H1 (cell line): ENCODE results near the gene GCFC2. TPM values are rescaled to one million over a fixed set of nuclear protein-coding genes. Genes with fewer than 3 reads are reported as not detected.

ENCODE experiments used
- CTCF ChIA-PET: fragments of 300-600 bp; sonication (Branson Sonifier 250); formaldehyde crosslinking; loops from one replicate; lab custom pipeline; 2021; ENCODE audit not compliant: partially characterized antibody; lab: Charles Lee
- POLR2A ChIA-PET: fragments of 300-600 bp; sonication (Branson Sonifier 250); formaldehyde crosslinking; loops from one replicate; lab custom pipeline; 2021; ENCODE audit warnings: inconsistent platforms; ENCODE audit not compliant: partially characterized antibody; lab: Charles Lee
- DNase-seq, 2 experiments: peaks; one replicate each; pipeline versions ENCODE4 v3.0.0 to v3.0.0-alpha.2; 2010 to 2022; ENCODE audit warnings: low spot score in 2 of 2, low read depth in 1 of 2, mixed read lengths in 1 of 2
- FAIRE-seq: peaks from 2 replicates; lab custom pipeline; 2011; peaks lifted over from hg19 to GRCh38; lab: Jason Lieb, UNC
- H2AFZ ChIP-seq: 2 replicates; pipeline ENCODE4 v1.8.1; 2012; ENCODE audit warnings: low read length, inconsistent platforms
- H2AK5ac ChIP-seq: 2 replicates; pipeline ENCODE4 v1.6.1; 2013; ENCODE audit warnings: low read depth, low read length
- H2BK120ac ChIP-seq: replicated peaks from 2 replicates; pipeline ENCODE3; 2013; ENCODE audit warnings: low read depth, low read length, inconsistent platforms
- H2BK12ac ChIP-seq: 2 replicates; pipeline ENCODE4 v1.6.1; 2013; ENCODE audit warnings: low read depth, low read length
- H2BK15ac ChIP-seq: 2 replicates; pipeline ENCODE4 v1.6.1; 2013; ENCODE audit warnings: low read length
- H2BK20ac ChIP-seq: 2 replicates; pipeline ENCODE4 v1.6.1; 2013; ENCODE audit warnings: low read length
- H2BK5ac ChIP-seq: 2 replicates; pipeline ENCODE4 v1.6.1; 2013; ENCODE audit warnings: low read depth, low read length
- H3K14ac ChIP-seq: 2 replicates; pipeline ENCODE4 v1.6.1; 2013; ENCODE audit warnings: inconsistent platforms; ENCODE audit not compliant: insufficient read length
- H3K18ac ChIP-seq: 2 replicates; pipeline ENCODE4 v1.6.1; 2013; ENCODE audit warnings: low read length; ENCODE audit errors: extremely low read depth
- H3K23ac ChIP-seq: 2 replicates; pipeline ENCODE4 v1.6.1; 2013; ENCODE audit warnings: inconsistent platforms; ENCODE audit not compliant: insufficient read length
- H3K23me2 ChIP-seq: 2 replicates; pipeline ENCODE4 v1.6.1; 2013; ENCODE audit warnings: low read depth, low read length
- H3K27ac ChIP-seq: 2 replicates; pipeline ENCODE4 v1.6.1; 2011; ENCODE audit warnings: low read depth, low read length, inconsistent platforms
- H3K27me3 ChIP-seq, 4 experiments: replicated peaks in 1 of 4; 1 replicate in 1 of 4; 2 replicates in 3 of 4; pipeline versions ENCODE4 v1.6.1 to v1.8.1; 2011 to 2013; ENCODE audit warnings: low read length in 3 of 4, mild to moderate bottlenecking in 3 of 4, inconsistent platforms in 2 of 4, mixed read lengths in 2 of 4, moderate library complexity in 1 of 4; ENCODE audit not compliant: control insufficient read depth in 3 of 4, insufficient read depth in 3 of 4; ENCODE audit errors: extremely low read depth in 1 of 4
- H3K36me3 ChIP-seq, 4 experiments: 2 replicates each; pipeline versions ENCODE4 v1.6.1 to v1.8.1; 2011 to 2013; ENCODE audit warnings: mild to moderate bottlenecking in 4 of 4, low read length in 3 of 4, moderate library complexity in 2 of 4, control low read depth in 1 of 4, inconsistent platforms in 1 of 4; ENCODE audit not compliant: insufficient read depth in 4 of 4, control insufficient read depth in 2 of 4
- H3K4ac ChIP-seq: replicated peaks from 2 replicates; pipeline ENCODE3; 2013; ENCODE audit warnings: low read length, low read depth, mixed read lengths, inconsistent platforms; ENCODE audit not compliant: insufficient read length
- H3K4me1 ChIP-seq, 4 experiments: replicated peaks in 1 of 4; 1 replicate in 1 of 4; 2 replicates in 3 of 4; pipeline versions ENCODE4 v1.6.1 to v1.8.1; 2011 to 2013; ENCODE audit warnings: low read length in 3 of 4, inconsistent platforms in 2 of 4, mixed read lengths in 1 of 4; ENCODE audit not compliant: insufficient read depth in 4 of 4, control insufficient read depth in 3 of 4
- H3K4me2 ChIP-seq, 2 experiments: 2 replicates each; pipeline versions ENCODE4 v1.6.1 to v1.8.1; 2011 to 2013; ENCODE audit warnings: low read depth in 2 of 2, low read length in 2 of 2, control low read depth in 1 of 2, inconsistent platforms in 1 of 2, mild to moderate bottlenecking in 1 of 2; ENCODE audit not compliant: insufficient read depth in 1 of 2
- H3K4me3 ChIP-seq, 4 experiments: fragments of 200-600, 300-600 bp in 1 of 4; sonication (generic), shearing (Covaris generic), sonication (Bioruptor Twin) in 1 of 4; 2 replicates each; pipeline versions ENCODE4 v1.5.1 to v1.8.1; 2011 to 2016; ENCODE audit warnings: low read length in 4 of 4, low read depth in 3 of 4, control low read depth in 2 of 4, inconsistent platforms in 2 of 4, mild to moderate bottlenecking in 2 of 4, mixed read lengths in 1 of 4, moderate library complexity in 1 of 4; ENCODE audit not compliant: insufficient read depth in 2 of 4; ENCODE audit errors: extremely low read depth in 1 of 4
- H3K56ac ChIP-seq: replicated peaks from 2 replicates; pipeline ENCODE3; 2013; ENCODE audit warnings: low read depth, mild to moderate bottlenecking, mixed read lengths, low read length, inconsistent platforms; ENCODE audit not compliant: insufficient read length
- H3K79me1 ChIP-seq: 2 replicates; pipeline ENCODE4 v1.6.1; 2013; ENCODE audit warnings: low read depth, low read length, control low read depth
- H3K79me2 ChIP-seq, 2 experiments: 2 replicates each; pipeline versions ENCODE4 v1.6.1 to v1.8.1; 2012 to 2013; ENCODE audit warnings: low read length in 2 of 2, mild to moderate bottlenecking in 2 of 2, inconsistent platforms in 1 of 2; ENCODE audit not compliant: insufficient read depth in 2 of 2, control insufficient read depth in 1 of 2
- H3K9ac ChIP-seq, 4 experiments: replicated peaks in 1 of 4; 1 replicate in 1 of 4; 2 replicates in 3 of 4; pipeline versions ENCODE4 v1.6.1 to v1.8.1; 2011 to 2013; ENCODE audit warnings: low read depth in 3 of 4, low read length in 3 of 4, control low read depth in 2 of 4, mild to moderate bottlenecking in 2 of 4, moderate library complexity in 2 of 4, inconsistent platforms in 1 of 4; ENCODE audit errors: extremely low read depth in 1 of 4
- H3K9me3 ChIP-seq, 2 experiments: 2 replicates each; pipeline versions ENCODE4 v1.6.1 to v1.8.1; 2012 to 2013; ENCODE audit warnings: mild to moderate bottlenecking in 2 of 2, moderate library complexity in 2 of 2, control low read depth in 1 of 2, inconsistent platforms in 1 of 2, low read depth in 1 of 2, low read length in 1 of 2, mixed read lengths in 1 of 2; ENCODE audit not compliant: insufficient read depth in 2 of 2
- H4K20me1 ChIP-seq, 2 experiments: replicated peaks in 1 of 2; 2 replicates each; pipeline versions ENCODE3 to v1.8.1; 2011 to 2013; ENCODE audit warnings: inconsistent platforms in 2 of 2, low read length in 2 of 2, mild to moderate bottlenecking in 1 of 2; ENCODE audit not compliant: insufficient read depth in 2 of 2, control insufficient read depth in 1 of 2
- H4K5ac ChIP-seq: 2 replicates; pipeline ENCODE4 v1.6.1; 2013; ENCODE audit warnings: low read length, low read depth, mixed read lengths, inconsistent platforms; ENCODE audit not compliant: insufficient read length
- H4K8ac ChIP-seq: 2 replicates; pipeline ENCODE4 v1.8.0; 2013; ENCODE audit warnings: mild to moderate bottlenecking, moderate library complexity, low read length, inconsistent platforms; ENCODE audit not compliant: insufficient read depth; ENCODE audit errors: extremely low read depth
- H4K91ac ChIP-seq: replicated peaks from 2 replicates; pipeline ENCODE3; 2013; ENCODE audit warnings: low read length, mixed read lengths, inconsistent platforms; ENCODE audit not compliant: insufficient read length
- ASH2L ChIP-seq: fragments of 200-600, 300-600 bp; sonication (generic); IDR thresholded peaks from one replicate; pipeline ENCODE4 v1.7.1; 2017; ENCODE audit warnings: low read length
- BRCA1 ChIP-seq: IDR thresholded peaks from 2 replicates; pipeline ENCODE4 v1.6.1; 2012; ENCODE audit warnings: low read depth, low read length, improper control_type of control experiment
- CREB1 ChIP-seq: IDR thresholded peaks from 2 replicates; pipeline ENCODE4 v1.6.1; 2012; ENCODE audit warnings: inconsistent platforms
- CTCF ChIP-seq, 3 experiments: IDR thresholded peaks; 1 replicate in 2 of 3; 2 replicates in 1 of 3; pipeline versions ENCODE4 v1.5.1 to v1.6.1; 2011; ENCODE audit warnings: low read length in 3 of 3, mild to moderate bottlenecking in 3 of 3, inconsistent platforms in 2 of 3, low read depth in 1 of 3, moderate library complexity in 1 of 3; ENCODE audit not compliant: insufficient read depth in 1 of 3; ENCODE audit errors: control extremely low read depth in 1 of 3
- JUND ChIP-seq: IDR thresholded peaks from 2 replicates; pipeline ENCODE4 v1.6.1; 2011; ENCODE audit warnings: mild to moderate bottlenecking, improper control_type of control experiment, low read length
- MAX ChIP-seq: IDR thresholded peaks from 2 replicates; pipeline ENCODE4 v1.6.1; 2012; ENCODE audit warnings: inconsistent platforms
- NANOG ChIP-seq: IDR thresholded peaks from 2 replicates; pipeline ENCODE4 v1.6.1; 2011; ENCODE audit warnings: low read length, low read depth, mild to moderate bottlenecking, inconsistent platforms; ENCODE audit not compliant: insufficient read depth, poor library complexity, severe bottlenecking
- SAP30 ChIP-seq: fragments of 300-600 bp; sonication (generic); IDR thresholded peaks from 2 replicates; pipeline ENCODE4 v1.7.1; 2012; ENCODE audit warnings: low read length, moderate library complexity, mild to moderate bottlenecking, inconsistent platforms; ENCODE audit not compliant: insufficient read depth, insufficient replicate concordance
- SIN3A ChIP-seq, 2 experiments: IDR thresholded peaks in 1 of 2; conservative IDR thresholded peaks in 1 of 2; 2 replicates each; pipeline ENCODE4 v1.6.1; 2011 to 2012; ENCODE audit warnings: low read length in 2 of 2, improper control_type of control experiment in 1 of 2, low read depth in 1 of 2, mild to moderate bottlenecking in 1 of 2
- SIX5 ChIP-seq: IDR thresholded peaks from 2 replicates; pipeline ENCODE4 v1.6.1; 2011; ENCODE audit warnings: mild to moderate bottlenecking, low read depth, low read length
- SP4 ChIP-seq: IDR thresholded peaks from 2 replicates; pipeline ENCODE4 v1.6.1; 2012; ENCODE audit warnings: low read length, inconsistent platforms
- TEAD4 ChIP-seq: IDR thresholded peaks from 2 replicates; pipeline ENCODE4 v1.6.1; 2012; ENCODE audit warnings: low read depth, low read length, inconsistent platforms, mixed read lengths
- WGBS, 2 experiments: shearing (Covaris generic) in 1 of 2; methylation state at CpG; one replicate each; pipeline versions ENCODE4 v1.1.6 to v1.1.7; 2013 to 2015; ENCODE audit warnings: low lambda C conversion rate in 2 of 2, mixed read lengths in 2 of 2, inconsistent platforms in 1 of 2, low coverage in 1 of 2, missing lambda C conversion rate in 1 of 2; ENCODE audit not compliant: insufficient replicate concordance in 2 of 2, insufficient coverage in 1 of 2, insufficient read length in 1 of 2; ENCODE audit errors: extremely low coverage in 1 of 2, missing lambda C conversion rate in 1 of 2; 5-methylcytosine and 5-hydroxymethylcytosine counted together
- polyA plus RNA-seq, 7 experiments: library from polyadenylated mRNA; depleted of rRNA in 3 of 7; stranded (reverse) in 5 of 7; unstranded in 2 of 7; fragments of >200 nt in 5 of 7; fragments of 200-250 nt in 2 of 7; gene quantifications; 1 replicate in 5 of 7; 2 replicates in 1 of 7; 4 replicates in 1 of 7; pipeline versions ENCODE4 v1.2.1 to v1.2.3, GENCODE V29; 2011 to 2013; ENCODE audit warnings: missing spikeins in 2 of 7, mixed read lengths in 2 of 7
- total RNA-seq: library from RNA; stranded (reverse); fragmentation: NEBNext Ultra II Directional; extraction: Animal tissue kit (Norgen Biotek cat#: 25700); gene quantifications from 2 replicates; pipeline ENCODE4 v1.2.1, GENCODE V29; 2021

GCFC2 gene
- total and polyA plus RNA-seq, 2 of the 8 experiments (the other 6 are each of a cell fraction or from before 2014, with no cell fraction given) = 5.6 to 19.1 TPM

GRCh38 chr2:75632813-75633212 is 77.9 kb downstream of the GCFC2 start:
- no peak overlapping the region for H3K4ac ChIP-seq
- H4K8ac ChIP-seq = no peak overlapping the region
- H3K4me1 ChIP-seq = no peaks in the 10 kb centered on the region; a peak in 1 of 7 replicates
- H3K9ac ChIP-seq = no peak overlapping the region
- H3K23me2 ChIP-seq = no peaks in the 10 kb centered on the region
- no peak overlapping the region for H3K27ac ChIP-seq
- no peak overlapping the region for H3K14ac ChIP-seq
- no peak overlapping the region for H3K23ac ChIP-seq
- H2BK15ac ChIP-seq = no peak overlapping the region
- no peak overlapping the region for H3K56ac ChIP-seq
- H2BK20ac ChIP-seq = no peak overlapping the region
- ChIA-PET POLR2A (no interaction called here), CTCF (interaction anchor here (0.6 to 6.4 kb wide), 4 partner anchors 8 to 353 kb away, joined by 3 to 65 read pairs (median 16); no protein-coding TSS in a partner anchor)
- H3K36me3 ChIP-seq = no peaks in the 10 kb centered on the region
- no peak for DNase-seq
- H3K4me3 ChIP-seq = no peak overlapping the region
- no peak overlapping the region for H2BK5ac ChIP-seq
- H3K4me2 ChIP-seq = no peak overlapping the region
- H3K9me3 ChIP-seq = 0 out of 4 replicates have a peak, but pooled peaks cover 0 to 2% of the 10 kb centered on the region in 2 experiments
- no peak overlapping the region for H2BK12ac ChIP-seq
- H3K79me2 ChIP-seq = no peaks in the 10 kb centered on the region
- no peak for FAIRE-seq
- no peak overlapping the region for H2AK5ac ChIP-seq
- no peak overlapping the region for H2AFZ ChIP-seq
- peaks cover 0 to 2% (median 0%) of the 10 kb centered on the region in 4 experiments; a peak in 1 of 7 replicates for H3K27me3 ChIP-seq
- WGBS, 2 experiments = 100% methylated on average over 1 of the region's 1 CpG; no CpG with 5 or more reads in 1 of the 2 experiments
- H4K5ac ChIP-seq = no peak overlapping the region
- no peaks in the 10 kb centered on the region for H4K20me1 ChIP-seq
- H3K18ac ChIP-seq = no peak overlapping the region
- no peaks in the 10 kb centered on the region for H3K79me1 ChIP-seq
- H2BK120ac ChIP-seq = no peak overlapping the region
- no peak overlapping the region for H4K91ac ChIP-seq
- TF ChIP-seq TEAD4 (no peak), NANOG (no peak), MAX (no peak), CTCF (IDR thresholded peaks at IDR 0.05; ENCODE audit: control extremely low read depth in 1 of 3, insufficient read depth in 1 of 3, low read depth in 1 of 3, low read length in 3 of 3) (no peak), BRCA1 (no peak), SIX5 (no peak), SP4 (no peak), SIN3A (conservative IDR thresholded peaks at IDR 0.05 in 1 of 2, IDR thresholded peaks at IDR 0.05 in 1 of 2; ENCODE audit: low read depth in 1 of 2, low read length in 2 of 2) (no peak), JUND (no peak), ASH2L (no peak), SAP30 (no peak), CREB1 (no peak)
